Measurements from ENCODE around the gene SCAI.

Gene SCAI

GRCh38 chr9:124894035-124894740 is 249.1 kb downstream of the SCAI start:
- no peak for DNase-seq (ENCODE audit: low read depth in 2 of 3, low spot score in 2 of 3)
